GM10266 (cell line): ENCODE results near the gene SACS.

ENCODE experiments used
- DNase-seq: peaks from one replicate; pipeline ENCODE4 v3.0.0; 2012; ENCODE audit errors: extremely low spot score
- CTCF ChIP-seq: IDR thresholded peaks from 2 replicates; pipeline ENCODE4 v1.5.1; 2012; ENCODE audit warnings: mild to moderate bottlenecking, low read depth; ENCODE audit not compliant: control insufficient read depth, insufficient read depth; ENCODE audit errors: missing control alignments

The SACS gene

DNA sequence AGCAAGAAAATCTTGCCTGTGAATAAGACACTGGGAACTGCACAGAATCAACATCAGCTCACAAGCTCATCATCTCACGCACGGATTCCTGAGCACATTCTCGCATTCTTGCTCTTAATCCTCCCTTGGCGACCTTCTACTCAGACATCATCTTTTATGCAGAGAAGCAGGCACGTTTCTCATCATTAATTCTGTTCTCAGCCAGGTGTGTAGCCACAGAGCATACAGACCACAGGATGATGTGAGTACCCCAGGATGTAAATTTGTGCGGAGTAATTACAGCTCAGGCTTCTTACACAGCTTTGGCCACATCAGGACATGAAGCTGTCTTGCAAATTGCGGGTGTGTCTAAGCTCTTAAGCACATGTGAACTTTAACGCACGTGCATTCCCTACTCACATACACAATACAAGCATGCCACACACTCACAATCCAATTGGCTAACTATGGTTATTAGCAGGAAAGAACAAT is 36.5 kb upstream of the SACS start:
- no peak for DNase-seq

GRCh38 chr13:23468811-23469210 is 35.3 kb upstream of the SACS start:
- DNase-seq = no peak
- TF ChIP-seq CTCF = no peak

More for the DNA sequence above, 36.5 kb upstream of the SACS start:
- TF ChIP-seq CTCF = no peak

DNA sequence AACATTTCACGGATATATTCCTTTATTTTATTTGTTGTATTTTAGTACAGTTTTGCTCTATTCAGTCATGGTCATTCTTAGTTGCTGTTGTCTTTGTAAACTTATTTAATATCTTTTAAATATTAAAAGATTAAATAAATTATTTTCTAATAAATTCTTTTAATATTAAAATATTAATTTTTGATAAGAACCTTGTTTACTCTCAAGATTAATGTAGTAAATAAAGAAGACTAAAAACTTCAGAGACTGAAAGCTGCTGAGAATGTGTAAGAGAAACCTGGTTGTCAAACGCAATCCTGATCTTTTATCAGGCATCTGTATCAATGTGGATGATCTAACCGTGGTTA is 34.4 kb upstream of the SACS start:
- no peak for TF ChIP-seq CTCF
- no peak for DNase-seq

DNA sequence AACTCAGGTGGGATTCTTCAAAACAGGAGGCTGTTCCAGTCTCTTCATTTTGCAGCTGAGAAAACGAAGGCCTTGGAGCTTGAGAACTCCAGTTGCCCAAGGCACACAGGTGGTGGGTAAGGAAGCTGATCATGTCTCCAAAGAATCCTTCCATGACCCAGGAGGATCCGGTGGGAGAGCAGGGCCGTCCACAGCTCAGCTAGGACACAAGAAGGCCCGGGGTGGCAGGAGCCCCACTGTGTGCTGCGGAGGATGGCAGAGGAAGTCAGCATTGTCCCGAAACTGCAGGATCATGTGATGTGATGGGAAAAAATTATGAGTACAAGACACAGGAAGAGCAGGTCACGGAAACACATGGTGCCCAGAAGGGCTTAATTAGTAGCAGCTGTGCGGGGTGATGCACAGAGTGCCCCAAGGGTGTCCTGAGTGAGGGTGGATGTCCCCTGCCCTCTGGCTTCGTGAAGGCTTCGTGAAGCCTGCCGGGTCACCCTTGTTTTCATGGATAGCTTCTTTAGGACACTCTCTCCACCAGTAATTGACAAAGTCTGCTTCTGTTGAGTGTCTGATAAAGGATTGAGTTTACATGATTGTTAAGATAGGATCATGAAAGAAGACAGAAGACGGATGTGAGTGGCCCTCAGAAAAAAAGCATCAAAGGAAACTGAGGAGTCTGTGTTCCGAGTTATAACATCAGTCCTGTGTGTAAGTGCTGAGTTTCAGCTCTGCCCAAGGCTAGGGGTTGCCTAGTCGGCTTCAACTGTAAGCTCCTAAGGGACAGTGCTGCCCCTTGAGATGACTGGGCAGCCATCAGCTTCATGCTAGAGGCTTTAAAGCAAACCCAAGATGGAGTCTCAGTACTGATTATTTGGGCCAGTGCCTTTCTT is 33.8 kb upstream of the SACS start:
- no peak for TF ChIP-seq CTCF
- peak; percentile 32 for DNase-seq

- TF ChIP-seq CTCF = peak; percentile 76
- peak; percentile 85 for DNase-seq
Measured at GRCh38 chr13:23466144-23467002, 32.9 kb upstream of the SACS start.

DNA sequence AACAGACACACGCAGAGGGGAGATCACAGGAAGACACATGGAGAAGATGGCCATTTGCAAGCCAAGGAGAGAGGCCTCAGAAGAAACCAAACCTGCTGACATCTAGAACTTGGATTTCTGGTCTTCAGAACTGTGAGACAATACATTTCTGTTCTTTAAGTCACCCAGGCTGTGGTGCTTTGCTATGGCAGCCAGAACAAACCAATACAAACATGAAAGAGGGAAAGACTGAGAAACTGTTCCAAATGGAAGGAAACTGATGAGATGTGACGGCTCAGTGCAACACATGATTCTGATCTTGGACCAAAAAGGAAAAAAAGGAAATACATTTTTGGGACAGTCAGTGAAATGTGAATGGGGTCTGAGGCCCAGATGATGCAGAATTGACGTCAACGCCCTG is 30.2 kb upstream of the SACS start:
- TF ChIP-seq CTCF = no peak
- no peak for DNase-seq
